Spinal cord (tissue), 10 donors: ENCODE data around the gene BAIAP2L2. TPM values are rescaled to one million over a fixed set of nuclear protein-coding genes. Genes with fewer than 3 reads are reported as not detected.

Experiments used
- DNase-seq, 6 donors: peaks; one replicate each; pipeline versions ENCODE4 v3.0.0 to v3.0.0-alpha.2; 2013 to 2015; ENCODE audit warnings: low spot score in 6 of 6, low read depth in 4 of 6
- H3K27ac ChIP-seq: one replicate; pipeline ENCODE4 v1.5.1; 2013; ENCODE audit warnings: low read depth, low read length, control low read depth
- H3K27me3 ChIP-seq: one replicate; pipeline ENCODE4 v1.6.1; 2013; ENCODE audit warnings: low read length; ENCODE audit not compliant: control insufficient read depth, insufficient read depth
- H3K36me3 ChIP-seq: one replicate; pipeline ENCODE4 v1.6.1; 2013; ENCODE audit warnings: low read length; ENCODE audit not compliant: control insufficient read depth, insufficient read depth
- H3K4me1 ChIP-seq: one replicate; pipeline ENCODE4 v1.6.1; 2013; ENCODE audit warnings: low read length; ENCODE audit not compliant: control insufficient read depth, insufficient read depth
- H3K4me3 ChIP-seq: one replicate; pipeline ENCODE4 v1.5.1; 2013; ENCODE audit warnings: low read depth, low read length, control low read depth
- H3K9me3 ChIP-seq: one replicate; pipeline ENCODE4 v1.6.1; 2013; ENCODE audit warnings: low read length; ENCODE audit not compliant: control insufficient read depth, insufficient read depth
- WGBS: methylation state at CpG from one replicate; pipeline ENCODE4 v1.1.5; 2013; ENCODE audit warnings: missing lambda C conversion rate; ENCODE audit not compliant: insufficient coverage; 5-methylcytosine and 5-hydroxymethylcytosine counted together
- polyA plus RNA-seq, 2 donors: library from polyadenylated mRNA; unstranded; fragments of 120-200 nt; gene quantifications; one replicate each; pipeline ENCODE4 v1.2.1, GENCODE V29; 2013; ENCODE audit not compliant: insufficient read length in 2 of 2
- total RNA-seq, 2 donors: library from RNA; depleted of rRNA in 1 of 2; stranded (reverse); fragments of 120-200 nt in 1 of 2; fragments of >200 nt in 1 of 2; gene quantifications; one replicate each; pipeline versions ENCODE4 v1.2.3 to v1.2.4, GENCODE V29; 2013 to 2014
- donor health status: healthy.

The BAIAP2L2 gene
- total and polyA plus RNA-seq, 4 donors = 0.10 to 11.3 (median 4.6) TPM

GRCh38 chr22:38078046-38078840, 32.2 kb downstream of the BAIAP2L2 start:
- WGBS = 77% methylated on average over 19 of the region's 22 CpGs
- DNase-seq = no peak
- Histone ChIP-seq H3K36me3 (peaks cover 51% of the 10 kb centered on the region), H3K9me3 (no peaks in the 10 kb centered on the region), H3K27ac (no peak overlapping the region), H3K27me3 (peaks cover 18% of the 10 kb centered on the region), H3K4me3 (no peak overlapping the region), H3K4me1 (peaks cover 36% of the 10 kb centered on the region)

- no peaks in the 10 kb centered on the region for H3K9me3 ChIP-seq
- H3K36me3 ChIP-seq = peaks cover 54% of the 10 kb centered on the region
- WGBS = 80% methylated on average over 14 of the region's 14 CpGs
- no peak for DNase-seq
- peaks cover 14% of the 10 kb centered on the region for H3K27me3 ChIP-seq
- H3K4me1 ChIP-seq = peaks cover 29% of the 10 kb centered on the region
- no peak overlapping the region for H3K27ac ChIP-seq
- no peak overlapping the region for H3K4me3 ChIP-seq
Measured at GRCh38 chr22:38077595-38077994, 32.9 kb downstream of the BAIAP2L2 start.

DNA sequence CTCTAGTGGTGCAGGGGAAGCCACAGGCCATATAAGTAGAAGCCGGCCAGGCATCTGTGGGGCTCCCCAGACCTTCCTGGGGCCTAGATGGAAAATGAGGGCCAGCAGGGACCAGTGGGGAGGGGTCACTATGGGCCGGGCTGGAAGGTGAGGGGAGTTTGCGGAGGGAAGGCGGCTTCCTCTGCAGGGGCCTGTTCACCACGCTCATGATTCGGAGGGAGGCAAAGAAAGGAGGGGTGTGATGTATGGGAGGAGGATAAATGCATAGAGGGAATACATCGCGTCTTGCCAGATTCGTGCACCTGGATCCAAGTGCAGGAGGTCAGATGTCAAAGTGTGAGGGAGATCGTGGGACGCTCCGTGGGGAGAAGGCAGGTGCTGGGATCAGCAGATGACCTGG, 33.4 kb downstream of the BAIAP2L2 start:
- WGBS = 81% methylated on average over 12 of the region's 12 CpGs
- H3K27ac ChIP-seq = no peak overlapping the region
- H3K4me3 ChIP-seq = no peak overlapping the region
- H3K36me3 ChIP-seq = peaks cover 59% of the 10 kb centered on the region
- peaks cover 24% of the 10 kb centered on the region for H3K4me1 ChIP-seq
- H3K27me3 ChIP-seq = peaks cover 9% of the 10 kb centered on the region
- H3K9me3 ChIP-seq = no peaks in the 10 kb centered on the region
- no peak for DNase-seq

- Histone ChIP-seq H3K9me3 (no peaks in the 10 kb centered on the region), H3K4me1 (peaks cover 16% of the 10 kb centered on the region), H3K27ac (no peak overlapping the region), H3K4me3 (no peak overlapping the region), H3K27me3 (peaks cover 3% of the 10 kb centered on the region), H3K36me3 (peaks cover 70% of the 10 kb centered on the region)
- 75% methylated on average over 11 of the region's 13 CpGs for WGBS
- DNase-seq = no peak
Measured at GRCh38 chr22:38075961-38076360, 34.5 kb downstream of the BAIAP2L2 start.

DNA sequence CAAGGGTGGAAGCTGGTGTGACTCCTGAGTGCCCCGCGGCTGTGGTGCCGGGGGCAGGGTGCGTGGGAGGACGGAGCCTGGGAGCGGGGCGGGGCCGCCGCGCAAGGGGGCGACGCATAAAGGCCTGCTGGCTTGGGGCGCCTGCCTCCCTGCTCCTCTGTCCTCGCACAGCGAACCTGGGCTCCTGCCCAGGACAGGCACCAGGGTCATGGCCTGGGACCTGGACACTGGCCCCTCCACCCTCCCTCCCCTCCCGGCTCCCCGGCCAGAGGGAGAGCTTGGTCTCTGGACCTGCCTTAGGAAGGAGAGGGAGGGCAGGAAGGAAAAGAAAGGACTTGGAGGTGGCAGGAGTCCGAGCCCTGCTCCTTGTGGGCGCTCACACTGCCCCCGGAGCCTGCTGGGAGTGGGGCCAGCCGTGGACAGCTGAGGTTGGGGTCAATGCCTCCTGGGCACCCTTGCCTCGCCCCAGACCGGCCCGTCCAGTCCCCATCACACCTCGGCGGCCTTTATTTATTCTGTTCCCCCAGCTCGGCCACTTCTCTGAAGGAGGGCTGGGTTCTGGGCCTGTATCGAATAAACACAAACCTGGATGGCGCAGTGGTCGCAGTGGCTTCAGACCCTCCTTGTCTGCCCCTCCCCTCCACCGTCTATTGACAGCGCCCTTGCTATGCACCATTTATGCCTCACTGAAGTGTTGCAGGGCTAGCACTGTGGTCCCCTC, 35.2 kb downstream of the BAIAP2L2 start:
- Histone ChIP-seq H3K27me3 (no peaks in the 10 kb centered on the region), H3K4me3 (no peak overlapping the region), H3K27ac (no peak overlapping the region), H3K4me1 (peaks cover 14% of the 10 kb centered on the region), H3K36me3 (peaks cover 77% of the 10 kb centered on the region), H3K9me3 (no peaks in the 10 kb centered on the region)
- WGBS = 87% methylated on average over 23 of the region's 32 CpGs
- no peak for DNase-seq

DNA sequence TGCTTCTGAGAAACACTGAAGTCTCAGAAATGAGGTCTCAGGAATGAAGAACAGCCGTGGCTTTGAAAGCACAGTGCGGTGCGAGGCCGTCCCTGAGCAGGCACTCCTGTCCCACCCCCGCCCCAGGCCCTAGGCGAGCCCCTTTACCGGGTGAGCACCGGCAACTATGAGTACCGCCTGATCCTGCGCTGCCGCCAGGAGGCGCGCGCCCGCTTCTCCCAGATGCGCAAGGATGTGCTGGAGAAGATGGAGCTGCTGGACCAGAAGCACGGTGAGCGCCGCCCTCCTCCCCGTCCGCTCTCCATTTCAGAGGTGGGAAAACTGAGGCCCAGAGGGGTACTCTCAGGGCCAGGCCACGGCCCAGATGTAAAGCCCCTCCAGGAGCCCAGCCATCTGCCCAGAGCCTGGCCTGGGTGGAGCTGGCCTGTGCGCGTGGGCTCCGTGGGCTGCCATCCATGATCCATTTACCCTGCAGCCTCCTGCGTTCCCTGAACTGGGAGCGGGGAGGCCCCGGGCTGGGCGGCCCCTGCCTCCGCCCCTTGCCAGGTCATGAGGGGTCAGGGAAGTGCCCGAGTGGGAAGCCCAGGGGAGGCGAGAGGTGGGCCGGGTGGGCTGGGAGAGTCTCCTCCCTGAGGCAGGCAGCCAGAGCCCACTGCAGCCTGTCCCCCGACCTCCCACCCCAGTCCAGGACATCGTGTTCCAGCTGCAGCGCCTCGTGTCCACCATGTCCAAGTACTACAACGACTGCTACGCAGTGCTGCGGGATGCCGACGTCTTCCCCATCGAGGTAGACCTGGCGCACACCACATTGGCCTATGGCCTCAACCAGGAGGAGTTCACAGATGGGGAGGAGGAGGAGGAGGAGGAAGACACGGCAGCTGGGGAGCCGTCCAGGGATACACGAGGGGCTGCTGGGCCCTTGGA, 36.0 kb downstream of the BAIAP2L2 start:
- H3K9me3 ChIP-seq = no peaks in the 10 kb centered on the region
- no peaks in the 10 kb centered on the region for H3K27me3 ChIP-seq
- WGBS = 67% methylated on average over 42 of the region's 47 CpGs
- H3K27ac ChIP-seq = no peak overlapping the region
- no peak overlapping the region for H3K4me3 ChIP-seq
- peaks cover 85% of the 10 kb centered on the region for H3K36me3 ChIP-seq
- H3K4me1 ChIP-seq = peaks cover 17% of the 10 kb centered on the region
- peak in 2 of 6 donors; percentile 27 to 35 for DNase-seq

DNA sequence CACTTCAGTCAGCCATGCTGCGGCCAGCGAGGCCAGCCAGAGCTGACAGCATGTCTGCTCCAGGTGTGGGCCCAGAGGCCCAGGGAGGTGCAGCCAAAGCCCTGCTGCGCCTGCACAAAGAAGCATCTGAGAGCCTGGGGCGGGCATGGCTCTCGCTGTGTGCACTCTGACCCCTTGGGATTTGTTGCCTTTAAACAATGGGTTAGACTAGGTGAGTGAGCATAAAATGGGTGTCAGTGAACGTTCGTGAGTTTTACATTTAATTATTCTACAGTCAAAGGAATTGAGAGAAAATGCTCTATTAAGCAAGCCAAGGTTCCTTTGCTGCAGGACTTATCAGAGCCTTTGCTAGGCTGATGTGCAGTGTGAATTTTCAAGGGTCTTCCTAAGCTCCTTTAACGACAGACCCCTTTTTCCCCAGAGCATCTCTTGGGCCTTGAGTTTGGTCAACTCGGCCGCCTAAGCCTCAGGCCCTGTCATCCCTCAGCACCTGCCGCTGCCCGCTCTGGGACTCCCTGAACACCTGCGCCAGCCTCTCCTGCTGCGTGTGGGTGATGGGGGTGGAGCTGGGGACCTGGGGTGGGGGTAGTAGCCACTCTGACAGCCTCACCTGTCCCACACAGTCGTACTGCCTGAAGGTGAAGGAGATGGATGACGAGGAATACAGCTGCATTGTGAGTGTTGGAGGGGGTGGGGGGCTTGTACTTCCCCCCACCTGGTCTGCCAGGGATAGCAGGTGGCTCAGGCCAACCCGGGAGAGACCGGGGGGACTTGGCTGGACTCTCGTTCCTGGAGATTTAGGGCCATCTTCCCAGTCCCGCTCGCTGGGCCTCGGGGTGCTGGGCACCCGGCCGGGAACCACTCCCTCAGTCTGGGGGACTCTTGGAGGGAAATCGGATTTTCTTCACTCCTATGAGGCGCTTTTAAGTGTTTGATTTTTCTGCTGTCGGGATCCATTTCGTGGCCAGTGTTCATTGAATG, 37.0 kb downstream of the BAIAP2L2 start:
- no peaks in the 10 kb centered on the region for H3K9me3 ChIP-seq
- 95% methylated on average over 19 of the region's 28 CpGs for WGBS
- DNase-seq = no peak
- no peak overlapping the region for H3K27ac ChIP-seq
- peaks cover 27% of the 10 kb centered on the region for H3K4me1 ChIP-seq
- no peaks in the 10 kb centered on the region for H3K27me3 ChIP-seq
- H3K4me3 ChIP-seq = no peak overlapping the region
- peaks cover 93% of the 10 kb centered on the region for H3K36me3 ChIP-seq

DNA sequence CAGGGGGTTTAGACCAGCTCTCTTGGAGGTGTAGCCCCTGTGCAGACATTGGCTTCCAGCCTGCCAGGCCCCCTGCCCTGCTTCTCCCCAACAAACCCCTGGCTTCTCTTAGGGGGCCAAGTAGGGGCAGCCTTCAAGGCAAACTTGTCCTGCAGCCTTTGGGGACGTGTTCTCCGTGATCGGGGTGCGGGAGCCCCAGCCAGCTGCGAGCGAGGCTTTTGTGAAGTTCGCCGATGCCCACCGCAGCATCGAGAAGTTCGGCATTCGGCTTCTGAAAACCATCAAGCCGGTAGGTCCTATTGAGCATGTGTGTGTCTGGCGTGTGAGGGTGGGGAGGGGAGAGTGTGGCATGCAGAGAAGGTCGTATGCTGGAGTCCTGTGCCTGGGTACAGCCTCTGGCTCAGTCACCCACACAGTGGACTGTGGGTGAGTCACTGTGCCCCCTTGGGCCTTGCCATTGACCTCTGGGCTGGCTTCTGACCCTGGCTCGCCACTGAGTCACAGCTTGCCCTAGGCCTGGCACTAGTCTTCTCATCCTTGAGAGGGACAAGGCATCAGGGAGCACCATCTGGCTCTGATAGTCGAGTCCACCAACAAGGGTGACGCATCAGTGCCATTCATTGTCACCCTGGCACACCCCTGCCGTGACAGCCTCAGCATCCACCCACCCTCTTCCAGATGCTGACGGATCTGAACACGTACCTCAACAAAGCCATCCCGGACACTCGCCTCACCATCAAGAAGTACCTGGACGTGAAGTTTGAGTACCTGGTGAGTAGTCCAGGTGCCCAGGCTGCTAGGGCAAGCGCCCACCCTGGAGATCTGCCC, 37.9 kb downstream of the BAIAP2L2 start:
- Histone ChIP-seq H3K27ac (no peak overlapping the region), H3K9me3 (no peaks in the 10 kb centered on the region), H3K36me3 (peaks cover 93% of the 10 kb centered on the region), H3K27me3 (no peaks in the 10 kb centered on the region), H3K4me3 (no peak overlapping the region), H3K4me1 (peaks cover 30% of the 10 kb centered on the region)
- 96% methylated on average over 25 of the region's 25 CpGs for WGBS
- no peak for DNase-seq
